Measurements from ENCODE around the gene TRHDE.
"Not testable (repeated sequence)": the region's sequence is repeated elsewhere in the genome, so short reads cannot be mapped to it uniquely, and the experiment has no call there.

Gene TRHDE

DNA sequence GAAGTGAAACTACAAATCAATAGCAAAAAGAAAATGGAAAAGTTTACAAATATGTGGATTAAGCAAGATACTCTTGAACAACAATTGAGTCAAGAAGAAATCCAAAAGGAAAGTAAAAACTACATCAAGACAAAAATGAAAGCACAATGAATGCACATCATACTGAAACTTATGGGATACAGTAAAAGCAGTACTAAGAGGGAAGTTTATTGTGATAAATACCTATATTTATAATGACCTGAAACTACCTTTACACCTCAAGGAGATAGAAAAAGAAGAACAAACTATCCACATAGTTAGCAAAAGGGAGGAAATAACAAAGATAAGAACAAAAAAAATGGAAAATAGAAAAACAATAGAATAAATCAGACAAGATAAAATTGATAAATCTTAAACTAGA lies 375.0 kb downstream of the TRHDE start (continued):
- TF ChIP-seq ZNF610 (tag by site-specific recombination; IDR thresholded peaks at IDR 0.05; ENCODE audit: borderline replicate concordance) (no peak), ZBTB17 (tag by site-specific recombination; IDR thresholded peaks at IDR 0.05) (no peak), ZNF785 (tag by site-specific recombination; IDR thresholded peaks at IDR 0.05) (no peak)

GRCh38 chr12:72658615-72659014 lies 386.4 kb downstream of the TRHDE start:
- Histone ChIP-seq H3K9me3 (ENCODE audit: control insufficient read depth, insufficient read depth, low read depth, low read length) (no peaks in the 10 kb centered on the region), H3K4me1 (ENCODE audit: control insufficient read depth, insufficient read depth, low read length) (no peaks in the 10 kb centered on the region), H3K27ac (ENCODE audit: extremely low read depth, low read depth, low read length) (no peak overlapping the region), H3K36me3 (ENCODE audit: control insufficient read depth in 2 of 2, insufficient read depth in 1 of 2, low read length in 2 of 2) (no peaks in the 10 kb centered on the region), H3K4me3 (ENCODE audit: low read depth, low read length) (no peak overlapping the region)
- TF ChIP-seq ZNF660 (tag by site-specific recombination; IDR thresholded peaks at IDR 0.05) (no peak), ZNF266 (tag by site-specific recombination; IDR thresholded peaks at IDR 0.05; ENCODE audit: low read depth) (no peak), ZNF24 (tag by site-specific recombination; IDR thresholded peaks at IDR 0.05) (no peak), ZNF248 (tag by site-specific recombination; IDR thresholded peaks at IDR 0.05) (no peak), ZNF561 (tag by site-specific recombination; IDR thresholded peaks at IDR 0.05; ENCODE audit: borderline replicate concordance) (no peak), FEZF1 (tag by site-specific recombination; IDR thresholded peaks at IDR 0.05) (no peak), ZNF416 (tag by site-specific recombination; IDR thresholded peaks at IDR 0.05) (no peak), HOXD13 (CRISPR knock-in tag; IDR thresholded peaks at IDR 0.05; ENCODE audit: borderline replicate concordance) (no peak), SP3 (tag by site-specific recombination; IDR thresholded peaks at IDR 0.05) (no peak), ZNF544 (tag by site-specific recombination; IDR thresholded peaks at IDR 0.05) (no peak), ZNF16 (tag by site-specific recombination; IDR thresholded peaks at IDR 0.05; ENCODE audit: low read depth) (no peak)
- TF ChIP-seq, protein P1, sequence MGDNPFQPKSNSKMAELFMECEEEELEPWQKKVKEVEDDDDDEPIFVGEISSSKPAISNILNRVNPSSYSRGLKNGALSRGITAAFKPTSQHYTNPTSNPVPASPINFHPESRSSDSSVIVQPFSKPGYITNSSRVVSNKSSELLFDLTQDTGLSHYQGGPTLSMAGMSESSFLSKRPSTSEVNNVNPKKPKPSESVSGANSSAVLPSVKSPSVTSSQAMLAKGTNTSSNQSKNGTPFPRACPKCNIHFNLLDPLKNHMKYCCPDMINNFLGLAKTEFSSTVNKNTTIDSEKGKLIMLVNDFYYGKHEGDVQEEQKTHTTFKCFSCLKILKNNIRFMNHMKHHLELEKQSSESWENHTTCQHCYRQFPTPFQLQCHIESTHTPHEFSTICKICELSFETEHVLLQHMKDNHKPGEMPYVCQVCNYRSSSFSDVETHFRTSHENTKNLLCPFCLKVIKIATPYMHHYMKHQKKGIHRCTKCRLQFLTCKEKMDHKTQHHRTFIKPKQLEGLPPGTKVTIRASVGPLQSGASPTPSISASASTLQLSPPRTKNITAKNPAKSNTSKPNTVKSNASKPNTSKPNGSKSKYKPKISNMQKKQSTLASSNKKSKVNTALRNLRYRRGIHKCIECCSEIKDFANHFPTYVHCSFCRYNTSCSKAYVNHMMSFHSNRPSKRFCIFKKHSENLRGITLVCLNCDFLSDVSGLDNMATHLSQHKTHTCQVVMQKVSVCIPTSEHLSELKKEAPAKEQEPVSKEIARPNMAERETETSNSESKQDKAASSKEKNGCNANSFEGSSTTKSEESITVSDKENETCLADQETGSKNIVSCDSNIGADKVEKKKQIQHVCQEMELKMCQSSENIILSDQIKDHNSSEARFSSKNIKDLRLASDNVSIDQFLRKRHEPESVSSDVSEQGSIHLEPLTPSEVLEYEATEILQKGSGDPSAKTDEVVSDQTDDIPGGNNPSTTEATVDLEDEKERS (tag by site-specific recombination; IDR thresholded peaks at IDR 0.05): no peak
- POLR2A ChIA-PET: no interaction called here
- CTCF ChIA-PET: no interaction called here

DNA sequence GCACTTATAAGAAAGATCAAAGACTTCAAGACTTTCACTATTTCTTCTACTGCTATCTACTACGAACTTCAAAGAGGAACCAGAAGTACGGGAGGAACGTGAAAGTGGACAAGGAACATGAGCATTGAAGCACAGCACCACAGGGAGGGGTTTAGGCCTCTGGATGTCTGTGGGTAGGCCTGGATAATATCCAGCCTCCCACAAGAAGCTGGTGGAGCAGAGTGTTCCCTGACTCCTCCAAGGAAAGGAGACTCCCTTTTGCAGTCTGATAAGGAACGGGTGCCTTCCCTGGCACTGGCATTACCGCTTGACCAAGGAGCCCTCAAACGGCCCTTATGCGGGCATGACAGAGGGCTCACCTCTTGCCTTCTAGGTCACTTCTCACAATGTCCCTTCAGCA lies 388.0 kb downstream of the TRHDE start:
- POLR2A ChIA-PET; H3K4me1 ChIP-seq (ENCODE audit: control insufficient read depth, insufficient read depth, low read length); H3K9me3 ChIP-seq (ENCODE audit: control insufficient read depth, insufficient read depth, low read depth, low read length); H3K36me3 ChIP-seq (ENCODE audit: control insufficient read depth in 2 of 2, insufficient read depth in 1 of 2, low read length in 2 of 2); H3K27ac ChIP-seq (ENCODE audit: extremely low read depth, low read depth, low read length); H3K4me3 ChIP-seq (ENCODE audit: low read depth, low read length); CTCF ChIA-PET: not testable (repeated sequence)

- H3K9me3 ChIP-seq (ENCODE audit: control insufficient read depth, insufficient read depth, low read depth, low read length): no peaks in the 10 kb centered on the region
- POLR2A ChIA-PET: no interaction called here
- H3K4me1 ChIP-seq (ENCODE audit: control insufficient read depth, insufficient read depth, low read length): no peaks in the 10 kb centered on the region
- no peak overlapping the region for H3K27ac ChIP-seq (ENCODE audit: extremely low read depth, low read depth, low read length)
- H3K36me3 ChIP-seq (ENCODE audit: control insufficient read depth in 2 of 2, insufficient read depth in 1 of 2, low read length in 2 of 2): no peaks in the 10 kb centered on the region
- H3K4me3 ChIP-seq (ENCODE audit: low read depth, low read length): no peak overlapping the region
- CTCF ChIA-PET: no interaction called here
- TF ChIP-seq, protein P2, sequence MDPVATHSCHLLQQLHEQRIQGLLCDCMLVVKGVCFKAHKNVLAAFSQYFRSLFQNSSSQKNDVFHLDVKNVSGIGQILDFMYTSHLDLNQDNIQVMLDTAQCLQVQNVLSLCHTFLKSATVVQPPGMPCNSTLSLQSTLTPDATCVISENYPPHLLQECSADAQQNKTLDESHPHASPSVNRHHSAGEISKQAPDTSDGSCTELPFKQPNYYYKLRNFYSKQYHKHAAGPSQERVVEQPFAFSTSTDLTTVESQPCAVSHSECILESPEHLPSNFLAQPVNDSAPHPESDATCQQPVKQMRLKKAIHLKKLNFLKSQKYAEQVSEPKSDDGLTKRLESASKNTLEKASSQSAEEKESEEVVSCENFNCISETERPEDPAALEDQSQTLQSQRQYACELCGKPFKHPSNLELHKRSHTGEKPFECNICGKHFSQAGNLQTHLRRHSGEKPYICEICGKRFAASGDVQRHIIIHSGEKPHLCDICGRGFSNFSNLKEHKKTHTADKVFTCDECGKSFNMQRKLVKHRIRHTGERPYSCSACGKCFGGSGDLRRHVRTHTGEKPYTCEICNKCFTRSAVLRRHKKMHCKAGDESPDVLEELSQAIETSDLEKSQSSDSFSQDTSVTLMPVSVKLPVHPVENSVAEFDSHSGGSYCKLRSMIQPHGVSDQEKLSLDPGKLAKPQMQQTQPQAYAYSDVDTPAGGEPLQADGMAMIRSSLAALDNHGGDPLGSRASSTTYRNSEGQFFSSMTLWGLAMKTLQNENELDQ (tag by site-specific recombination; IDR thresholded peaks at IDR 0.05; ENCODE audit: low read depth): no peak
- TF ChIP-seq WT1 (tag by site-specific recombination; IDR thresholded peaks at IDR 0.05) (no peak), INSM2 (tag by site-specific recombination; IDR thresholded peaks at IDR 0.05) (no peak), PRDM10 (tag by site-specific recombination; IDR thresholded peaks at IDR 0.05) (no peak), ZBTB20 (tag by site-specific recombination; IDR thresholded peaks at IDR 0.05) (no peak), ZXDB (tag by site-specific recombination; IDR thresholded peaks at IDR 0.05) (no peak)
Measured at GRCh38 chr12:72673853-72674252, 401.7 kb downstream of the TRHDE start.
